Embryonic facial prominence (tissue), 1 donor: ENCODE data around the gene SNX32.
A peak's percentile ranks its signal among the peaks of the same experiment; 100 is the strongest.

Experiments used
- DNase-seq: peaks from one replicate; pipeline ENCODE4 v3.0.0-alpha.2; 2016; ENCODE audit errors: extremely low spot score

SNX32 gene

DNA sequence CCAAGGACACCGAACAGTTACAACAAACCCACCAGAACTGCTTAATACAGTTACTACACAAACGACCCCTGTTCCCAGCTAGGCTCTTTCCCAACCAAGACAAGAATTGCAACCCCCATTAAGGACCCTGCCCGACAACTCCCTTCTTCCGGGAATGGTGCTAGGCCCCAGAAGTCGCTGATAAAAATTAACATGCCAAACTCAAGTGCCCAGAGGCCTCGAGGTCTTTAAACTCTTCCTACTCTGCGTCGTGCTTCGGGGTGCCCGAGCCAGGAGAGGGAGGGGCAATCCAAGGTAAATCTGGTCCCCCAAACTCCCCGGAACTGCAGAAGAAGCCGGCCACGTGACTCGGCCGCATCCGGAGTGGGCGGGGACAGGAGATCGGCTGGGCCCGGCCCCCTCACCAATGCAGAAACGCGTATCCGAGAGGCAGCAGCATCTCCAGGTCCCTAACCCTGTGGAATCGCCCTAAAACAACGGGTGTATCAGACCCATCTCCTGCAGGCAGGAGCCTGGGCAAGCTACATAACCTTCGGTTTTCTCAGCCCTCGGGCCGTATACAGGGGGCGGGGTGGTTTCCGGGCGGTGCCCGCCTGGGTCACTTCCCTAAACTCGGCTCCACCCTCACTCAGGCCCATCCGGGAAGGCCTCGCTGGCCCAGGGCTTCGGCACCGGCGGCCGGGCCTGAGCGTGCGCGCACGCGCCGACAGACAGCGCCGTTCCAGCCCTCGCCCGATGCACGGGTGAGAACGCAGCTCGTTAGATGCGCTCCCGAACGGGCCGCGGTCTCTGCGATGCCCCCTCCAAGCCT, 23.1 kb downstream of the SNX32 start:
- DNase-seq, result peak; percentile 4

DNA sequence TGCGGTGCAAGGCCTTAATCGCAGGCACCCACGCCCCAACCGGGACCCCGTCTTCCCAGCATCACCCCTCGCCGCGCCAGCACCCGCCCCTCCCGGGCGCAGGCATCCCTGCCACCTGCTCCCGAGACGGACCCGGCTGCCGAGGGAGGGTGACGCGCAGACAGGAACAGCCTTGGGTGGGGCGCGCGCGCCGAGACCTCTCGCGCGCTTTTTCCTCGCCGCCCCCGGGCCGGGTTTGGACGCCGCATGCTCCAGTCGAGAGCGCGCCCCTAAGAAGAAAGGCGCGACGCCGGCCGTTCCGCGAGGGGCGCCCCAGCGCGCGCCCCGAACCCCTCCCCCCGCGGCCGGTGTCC, 23.7 kb downstream of the SNX32 start:
- DNase-seq, result no peak

DNA sequence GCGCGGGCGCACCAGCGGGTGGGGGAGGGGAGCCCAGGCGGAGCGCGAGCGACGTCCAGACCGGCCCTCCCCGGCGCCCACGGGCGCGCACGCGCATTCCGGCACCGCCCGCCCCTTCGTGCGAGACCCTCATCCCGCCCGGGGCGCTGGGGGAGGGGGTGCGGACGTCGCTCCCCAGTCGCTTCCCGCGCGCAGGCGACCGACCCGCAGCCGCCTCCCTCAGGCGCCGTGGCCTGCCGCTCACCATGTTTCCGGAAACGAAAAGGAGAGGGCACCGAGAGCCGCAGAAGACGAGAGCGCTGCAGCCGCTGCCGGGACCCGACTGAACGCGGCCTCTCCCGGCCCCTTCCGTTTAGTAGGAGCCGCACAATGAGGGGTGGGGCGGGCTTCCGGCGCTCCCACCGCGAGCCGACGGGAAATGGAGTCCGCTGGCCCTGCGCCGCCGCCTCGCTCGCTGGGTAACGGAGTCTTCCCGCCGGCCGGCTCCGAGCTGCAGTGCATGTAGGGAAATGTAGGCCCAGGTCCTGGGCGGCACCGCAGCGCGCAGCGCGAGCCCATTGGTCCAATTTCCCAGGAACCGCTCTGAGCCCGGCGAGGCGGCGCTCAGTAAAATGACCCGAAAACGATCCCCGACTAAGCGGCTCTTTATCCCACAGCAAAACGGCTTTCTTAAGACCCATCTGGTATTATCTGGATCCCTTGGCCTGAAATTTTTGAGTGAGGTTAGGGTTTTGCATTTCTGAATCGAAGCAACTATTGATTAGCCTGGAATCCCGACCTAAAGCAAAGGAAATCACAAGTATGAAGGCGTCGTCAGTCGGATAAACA, 24.3 kb downstream of the SNX32 start, which contains the start of gene CFL1:
Gene CFL1 (minus strand): TSS at position 328 of the 828 bp plus-strand sequence. CDS start 81 bp downstream, at position 247.
- DNase-seq, result peak; percentile 95

DNA sequence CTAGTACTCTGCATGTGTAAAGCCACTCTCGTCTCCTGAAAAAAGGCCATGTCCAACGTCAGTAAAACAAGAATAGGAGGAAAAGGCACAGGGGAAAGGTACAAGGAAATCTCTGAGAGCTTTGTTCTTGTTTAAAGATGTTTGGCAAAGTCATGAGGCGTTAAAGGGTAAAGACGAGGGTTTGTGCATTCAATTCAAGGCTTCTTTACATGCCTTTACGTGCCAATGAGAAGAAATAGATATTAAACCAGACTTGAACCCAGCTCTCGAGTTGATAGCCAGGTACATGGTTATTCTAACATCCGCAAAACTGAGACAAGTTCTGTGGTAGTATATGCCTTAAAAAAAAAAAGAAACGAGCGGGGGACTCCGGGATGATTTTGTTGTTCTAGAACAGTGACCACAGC, 24.9 kb downstream of the SNX32 start:
- no peak for DNase-seq

DNA sequence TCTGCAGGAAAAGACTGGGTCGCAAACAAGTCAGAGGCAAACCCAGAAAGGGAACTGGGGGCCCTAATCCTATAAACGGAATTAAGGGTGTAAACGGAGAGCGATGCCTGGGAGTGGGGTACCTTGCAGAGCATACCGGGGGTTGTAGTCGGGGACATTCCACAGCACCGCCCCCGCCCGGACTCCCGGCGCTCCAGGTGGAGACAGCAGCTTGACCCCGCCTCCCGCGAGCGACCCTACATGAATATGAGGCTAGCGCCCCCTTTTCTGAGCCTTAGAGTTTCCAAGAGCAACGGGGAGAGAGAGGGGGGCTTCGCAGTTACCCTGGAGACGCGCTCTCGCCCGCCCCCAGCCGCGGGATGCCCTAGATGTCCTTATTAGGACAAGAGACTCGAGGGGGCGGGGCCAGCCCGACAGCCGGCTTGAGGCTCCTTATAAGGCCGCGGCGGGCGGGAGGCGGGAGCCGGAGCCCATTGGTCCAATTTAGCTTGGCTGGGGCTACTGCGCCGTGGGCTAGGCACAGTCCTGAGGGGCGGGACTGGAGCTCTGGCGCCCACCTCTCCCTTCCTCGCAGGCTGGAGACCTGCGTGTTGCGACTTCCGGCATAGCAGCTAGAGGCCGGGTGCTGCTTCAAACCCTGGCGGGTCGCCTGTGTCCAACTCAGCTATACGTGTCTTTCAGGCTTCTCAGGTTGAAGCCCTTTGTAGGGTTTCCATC, 25.5 kb downstream of the SNX32 start:
- DNase-seq, result peak; percentile 96

DNA sequence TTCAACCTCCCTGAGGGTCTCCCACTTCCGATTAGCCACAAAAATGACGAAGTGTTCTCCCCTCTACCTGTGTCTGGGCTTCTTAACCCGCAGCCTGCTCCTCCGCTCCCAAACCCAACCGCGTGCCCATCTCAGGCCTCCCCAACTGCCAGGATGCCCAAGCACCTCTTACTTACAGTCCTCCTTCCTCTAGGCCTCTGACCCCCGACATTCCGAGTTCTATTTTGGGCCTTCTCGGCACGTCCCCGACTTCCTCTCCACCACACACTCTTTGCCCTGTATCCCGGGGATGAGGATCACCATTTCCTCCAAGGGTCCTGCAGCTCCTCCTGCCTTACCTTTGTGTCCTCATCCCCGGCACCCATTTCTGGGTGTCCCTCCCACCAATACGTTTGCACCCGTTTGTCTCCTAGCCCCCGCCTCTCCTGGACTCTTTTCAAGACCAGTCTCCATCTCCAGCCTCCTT, 26.1 kb downstream of the SNX32 start:
- DNase-seq, result no peak

DNA sequence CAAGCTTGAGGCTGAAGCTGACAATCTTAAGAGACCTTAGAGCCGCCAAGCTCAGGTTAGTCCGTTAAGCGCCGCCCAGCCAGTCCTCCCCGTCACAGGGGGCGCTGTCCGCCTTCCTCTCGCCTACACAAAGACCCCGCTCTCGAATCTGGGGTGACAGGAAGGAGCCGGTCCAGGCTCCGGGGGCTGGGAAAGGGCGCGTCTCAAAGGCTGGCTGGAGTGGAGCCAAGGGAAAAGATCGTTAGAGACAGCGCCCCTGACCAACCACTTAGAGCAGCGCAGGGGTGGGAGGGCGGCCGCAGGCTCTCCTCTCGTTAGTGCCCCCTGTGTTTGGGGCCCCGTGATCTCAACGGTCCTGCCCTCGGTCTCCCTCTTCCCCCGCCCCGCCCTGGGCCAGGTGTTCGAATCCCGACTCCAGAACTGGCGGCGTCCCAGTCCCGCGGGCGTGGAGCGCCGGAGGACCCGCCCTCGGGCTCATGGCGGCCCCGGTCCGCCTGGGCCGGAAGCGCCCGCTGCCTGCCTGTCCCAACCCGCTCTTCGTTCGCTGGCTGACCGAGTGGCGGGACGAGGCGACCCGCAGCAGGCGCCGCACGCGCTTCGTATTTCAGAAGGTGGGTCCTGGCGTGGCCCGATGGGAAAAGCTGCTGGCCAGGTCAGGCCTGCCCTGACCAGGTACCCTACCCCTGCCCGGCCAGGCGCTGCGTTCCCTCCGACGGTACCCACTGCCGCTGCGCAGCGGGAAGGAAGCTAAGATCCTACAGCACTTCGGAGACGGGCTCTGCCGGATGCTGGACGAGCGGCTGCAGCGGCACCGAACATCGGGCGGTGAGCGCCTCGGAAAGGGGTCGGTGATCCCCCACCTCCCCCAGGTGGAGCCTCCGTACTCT, 26.8 kb downstream of the SNX32 start, which contains the start of gene MUS81:
Gene MUS81 (plus strand): TSS at position 156 of the 887 bp plus-strand sequence. CDS start 321 bp downstream, at position 477.
- DNase-seq, result peak; percentile 93

DNA sequence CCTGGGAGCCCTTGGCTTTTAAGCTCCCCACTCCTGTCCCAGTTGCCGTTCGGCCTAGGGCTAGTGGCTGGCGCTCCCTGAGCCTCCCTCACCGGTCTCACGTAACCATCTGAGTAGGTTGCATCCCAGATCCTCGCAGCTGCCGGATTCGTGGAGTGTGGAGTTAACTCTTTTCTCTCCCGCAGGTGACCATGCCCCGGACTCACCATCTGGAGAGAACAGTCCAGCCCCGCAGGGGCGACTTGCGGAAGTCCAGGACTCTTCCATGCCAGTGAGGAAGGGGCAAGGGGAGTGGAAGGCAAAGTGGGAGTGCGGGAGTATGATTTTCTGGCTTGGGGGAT, 27.4 kb downstream of the SNX32 start:
- DNase-seq, result peak; percentile 8

DNA sequence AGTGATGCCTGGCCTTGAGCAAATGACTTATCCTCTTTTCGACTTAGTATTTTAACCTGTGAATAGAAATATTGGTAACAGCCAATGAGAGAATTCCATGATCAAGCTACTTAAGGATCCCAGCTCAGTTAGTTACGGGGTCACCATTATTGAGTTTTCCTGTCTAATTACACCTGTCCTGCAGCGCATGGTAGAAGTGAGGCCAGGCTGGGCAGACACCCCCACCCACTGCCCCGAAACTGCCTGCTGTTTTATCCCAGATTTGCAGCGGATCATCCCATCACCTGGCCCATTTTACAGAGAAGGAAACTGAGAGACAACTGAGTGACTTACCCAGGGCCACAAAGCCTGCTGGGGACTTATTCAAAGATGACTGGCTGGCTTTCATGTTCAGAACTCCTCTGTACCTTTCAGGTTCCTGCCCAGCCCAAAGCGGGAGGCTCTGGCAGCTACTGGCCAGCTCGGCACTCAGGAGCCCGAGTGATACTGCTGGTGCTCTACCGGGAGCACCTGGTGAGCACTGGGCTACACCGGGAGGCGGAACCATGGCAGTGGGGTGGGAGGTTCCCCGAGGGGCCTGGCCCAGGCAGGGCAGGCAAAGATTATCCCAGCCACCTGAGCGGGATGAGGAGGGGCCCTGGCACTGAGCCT, 27.9 kb downstream of the SNX32 start:
- no peak for DNase-seq

DNA sequence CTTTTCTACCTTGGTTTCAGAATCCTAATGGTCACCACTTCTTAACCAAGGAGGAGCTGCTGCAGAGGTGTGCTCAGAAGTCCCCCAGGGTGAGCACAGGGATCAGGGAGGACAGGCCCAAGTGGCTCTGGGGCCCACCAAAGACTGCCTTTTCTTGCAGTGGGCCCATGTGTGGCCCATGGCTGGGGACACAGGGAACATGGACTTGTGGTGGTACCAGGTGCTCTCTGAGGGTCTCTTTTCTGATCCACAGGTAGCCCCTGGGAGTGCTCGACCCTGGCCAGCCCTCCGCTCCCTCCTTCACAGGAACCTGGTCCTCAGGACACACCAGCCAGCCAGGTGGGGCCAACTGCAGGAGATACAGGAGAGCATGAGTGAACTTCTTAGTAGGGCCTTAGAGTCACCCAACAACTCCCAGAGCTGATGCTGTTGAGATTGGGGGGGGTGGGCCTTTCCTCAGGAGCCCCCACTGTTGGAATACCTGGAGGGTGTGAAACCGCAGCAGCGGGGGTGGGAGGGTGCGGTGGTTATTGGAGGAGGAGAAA, 28.5 kb downstream of the SNX32 start:
- DNase-seq, result no peak

DNA sequence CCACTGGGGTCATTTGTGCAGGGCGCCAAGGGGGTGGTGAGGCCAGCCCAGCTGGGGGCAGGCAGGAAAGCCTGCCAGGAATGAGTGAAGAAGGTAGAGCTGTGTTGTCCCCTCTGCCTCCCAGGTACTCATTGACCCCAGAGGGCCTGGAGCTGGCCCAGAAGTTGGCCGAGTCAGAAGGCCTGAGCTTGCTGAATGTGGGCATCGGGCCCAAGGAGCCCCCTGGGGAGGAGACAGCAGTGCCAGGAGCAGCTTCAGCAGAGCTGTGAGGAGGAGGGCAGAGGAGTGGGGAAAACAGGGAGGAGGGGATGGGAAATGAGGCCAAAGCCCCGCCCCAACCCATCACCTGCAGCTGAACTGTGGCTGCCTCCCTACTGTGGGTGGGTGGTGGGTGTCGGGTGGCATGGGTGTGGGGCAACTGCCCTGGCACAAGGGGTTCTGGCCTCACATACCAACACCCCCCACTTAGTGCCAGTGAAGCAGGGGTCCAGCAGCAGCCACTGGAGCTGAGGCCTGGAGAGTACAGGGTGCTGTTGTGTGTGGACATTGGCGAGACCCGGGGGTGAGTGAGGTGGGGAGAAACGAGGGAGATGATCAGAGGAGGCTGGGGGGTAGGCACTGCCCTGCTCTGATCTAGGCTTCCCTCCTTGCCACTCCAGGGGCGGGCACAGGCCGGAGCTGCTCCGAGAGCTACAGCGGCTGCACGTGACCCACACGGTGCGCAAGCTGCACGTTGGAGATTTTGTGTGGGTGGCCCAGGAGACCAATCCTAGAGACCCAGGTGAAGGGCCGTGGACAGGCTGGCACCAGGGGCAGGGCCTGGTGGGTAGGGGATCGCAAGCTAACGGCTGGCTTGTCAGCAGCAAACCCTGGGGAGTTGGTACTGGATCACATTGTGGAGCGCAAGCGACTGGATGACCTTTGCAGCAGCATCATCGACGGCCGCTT, 29.5 kb downstream of the SNX32 start:
- DNase-seq, result no peak

DNA sequence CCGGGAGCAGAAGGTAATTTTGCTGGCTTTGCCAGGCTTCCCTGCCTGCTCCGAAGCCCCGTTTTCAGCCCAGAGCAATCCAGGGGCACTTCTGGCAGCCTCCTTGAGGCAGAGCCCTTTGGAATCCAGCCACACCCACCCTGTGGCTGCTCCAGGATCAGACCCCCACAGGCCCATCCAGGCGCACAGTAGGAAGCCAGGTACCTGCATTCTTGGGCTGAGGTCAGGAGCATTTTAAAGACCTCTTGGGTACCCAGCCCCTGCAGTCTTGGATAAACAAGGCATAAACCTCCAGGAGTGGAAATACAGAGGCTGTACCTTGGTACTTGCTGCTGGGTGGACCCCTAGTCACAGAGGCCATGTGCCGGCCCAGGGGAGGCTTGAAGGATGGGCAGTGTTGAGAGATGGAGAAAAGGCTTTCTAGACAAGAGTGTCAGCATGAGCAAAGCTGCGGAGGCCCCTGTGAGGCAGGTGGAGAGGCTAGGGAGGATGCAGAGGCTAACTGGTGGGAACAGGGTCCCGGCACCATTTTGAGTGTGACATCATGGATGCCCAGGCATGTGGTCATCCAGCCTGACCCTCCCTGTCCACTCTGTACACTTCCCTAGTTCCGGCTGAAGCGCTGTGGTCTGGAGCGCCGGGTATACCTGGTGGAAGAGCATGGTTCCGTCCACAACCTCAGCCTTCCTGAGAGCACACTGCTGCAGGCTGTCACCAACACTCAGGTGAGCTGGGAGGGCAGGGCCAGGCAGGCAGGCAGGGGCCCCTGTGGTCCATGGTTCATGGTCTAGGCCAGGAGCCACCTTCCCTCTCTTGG, 30.3 kb downstream of the SNX32 start:
- no peak for DNase-seq

DNA sequence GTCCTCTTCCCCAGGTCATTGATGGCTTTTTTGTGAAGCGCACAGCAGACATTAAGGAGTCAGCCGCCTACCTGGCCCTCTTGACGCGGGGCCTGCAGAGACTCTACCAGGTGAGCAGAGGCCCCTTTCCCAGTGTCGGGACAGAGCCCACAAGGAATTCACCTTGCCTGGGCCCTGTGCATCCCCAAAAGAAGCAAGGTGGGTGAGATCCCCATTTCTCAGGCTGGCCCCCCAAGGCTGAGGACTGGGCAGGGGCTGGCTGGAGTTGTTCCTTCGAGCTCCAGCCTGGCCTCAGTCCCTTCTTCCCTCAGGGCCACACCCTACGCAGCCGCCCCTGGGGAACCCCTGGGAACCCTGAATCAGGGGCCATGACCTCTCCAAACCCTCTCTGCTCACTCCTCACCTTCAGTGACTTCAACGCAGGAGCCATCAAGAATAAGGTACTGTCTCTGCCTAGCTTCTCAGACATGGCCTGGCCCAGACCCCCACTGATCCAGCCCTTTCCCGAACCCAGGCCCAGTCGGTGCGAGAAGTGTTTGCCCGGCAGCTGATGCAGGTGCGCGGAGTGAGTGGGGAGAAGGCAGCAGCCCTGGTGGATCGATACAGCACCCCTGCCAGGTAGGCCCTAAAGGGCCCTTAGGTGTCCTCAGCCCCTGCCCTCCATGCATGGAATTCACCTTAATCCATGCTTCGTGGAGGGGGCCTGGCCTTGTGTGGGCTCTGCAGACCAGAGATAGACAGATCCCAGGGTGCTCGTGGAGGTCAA, 31.1 kb downstream of the SNX32 start:
- no peak for DNase-seq

DNA sequence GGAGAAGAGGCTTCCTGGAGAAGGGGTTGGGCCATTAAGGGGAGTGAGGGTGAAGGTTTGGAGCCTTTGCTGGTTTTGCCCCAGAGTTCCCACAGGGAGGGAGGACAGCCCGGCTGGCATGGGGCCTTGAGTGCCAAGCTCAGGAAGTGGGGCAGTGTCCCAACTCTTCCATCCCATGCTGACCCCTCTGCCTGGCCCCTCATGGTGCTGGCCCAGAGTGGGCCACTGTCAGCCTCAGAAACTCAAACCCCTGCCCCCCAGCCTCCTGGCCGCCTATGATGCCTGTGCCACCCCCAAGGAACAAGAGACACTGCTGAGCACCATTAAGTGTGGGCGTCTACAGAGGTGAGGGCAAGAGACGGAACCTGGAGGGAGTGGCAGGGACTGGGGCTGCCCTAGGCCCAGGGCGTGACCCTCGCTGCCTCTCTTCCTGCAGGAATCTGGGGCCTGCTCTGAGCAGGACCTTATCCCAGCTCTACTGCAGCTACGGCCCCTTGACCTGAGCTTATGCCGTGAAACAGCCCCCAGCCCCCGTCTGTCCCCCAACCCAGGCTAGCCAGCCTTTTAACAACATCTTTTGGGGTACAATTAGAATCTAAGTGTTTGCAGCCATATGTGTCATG, 31.9 kb downstream of the SNX32 start:
- no peak for DNase-seq

DNA sequence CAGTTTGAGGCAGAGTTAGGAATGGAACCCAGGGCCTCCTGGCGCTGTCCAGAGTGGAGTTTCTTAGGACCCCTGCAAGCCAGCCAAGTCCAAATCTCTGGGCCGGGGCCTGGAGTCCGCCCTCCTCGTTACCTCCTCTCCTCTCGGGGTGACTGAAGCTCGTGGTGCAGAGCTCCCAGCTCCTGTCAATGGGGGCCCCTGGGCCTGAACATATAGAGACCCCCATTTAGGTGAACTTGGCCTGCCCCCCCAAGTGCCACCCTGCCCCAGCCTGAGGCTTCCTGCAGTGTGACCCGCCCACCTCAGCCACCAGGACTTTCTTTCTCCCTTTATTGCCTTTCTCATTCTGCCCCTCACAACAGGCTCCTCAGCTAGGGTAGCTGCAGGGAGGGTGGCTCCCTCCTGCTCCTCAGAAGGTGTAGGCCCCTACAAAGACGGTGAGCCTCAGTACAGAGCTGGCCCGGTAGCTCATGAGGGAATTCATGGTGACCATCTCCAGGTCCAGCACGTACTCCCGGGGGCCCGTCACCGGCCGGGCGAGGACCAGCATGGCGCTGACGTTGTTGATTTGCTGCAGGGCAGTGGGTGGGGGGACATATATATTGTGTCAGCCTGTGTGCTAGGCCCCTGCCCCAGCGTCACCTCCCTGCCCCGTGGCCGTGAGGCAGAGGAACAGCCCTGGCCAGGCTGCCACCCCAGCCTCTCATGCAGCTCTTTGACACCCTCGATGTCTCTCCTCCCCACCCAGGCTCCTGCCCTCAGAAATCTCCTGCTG, 32.9 kb downstream of the SNX32 start:
- DNase-seq, result no peak
